NCI-H2081 (cell line): Measurements from ENCODE around the gene CREB5.

Source experiments
- DNase-seq, 2 experiments: peaks; one replicate each; lab custom pipeline; 2025; lab: John Stamatoyannopoulos, UW

CREB5 gene

DNA sequence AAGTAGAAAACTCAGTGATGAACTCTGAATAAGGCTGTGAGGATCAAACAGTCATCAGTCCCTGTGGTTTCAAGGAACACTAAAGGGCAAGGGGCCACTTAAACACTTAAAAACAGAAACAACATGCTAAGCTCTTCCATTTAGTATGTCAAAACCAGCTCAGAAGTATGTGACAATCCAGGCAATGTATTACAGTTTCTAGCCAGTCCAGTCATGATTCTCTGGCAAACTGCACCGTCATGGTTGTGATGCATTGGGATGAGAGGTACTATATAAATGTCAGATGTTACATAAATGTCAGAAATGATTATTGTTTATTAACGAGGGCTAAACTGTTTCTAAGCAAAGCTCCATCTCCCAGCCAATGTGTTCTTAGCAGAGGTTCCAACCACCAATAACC is 4.7 kb upstream of the CREB5 start:
- DNase-seq = no peak

DNA sequence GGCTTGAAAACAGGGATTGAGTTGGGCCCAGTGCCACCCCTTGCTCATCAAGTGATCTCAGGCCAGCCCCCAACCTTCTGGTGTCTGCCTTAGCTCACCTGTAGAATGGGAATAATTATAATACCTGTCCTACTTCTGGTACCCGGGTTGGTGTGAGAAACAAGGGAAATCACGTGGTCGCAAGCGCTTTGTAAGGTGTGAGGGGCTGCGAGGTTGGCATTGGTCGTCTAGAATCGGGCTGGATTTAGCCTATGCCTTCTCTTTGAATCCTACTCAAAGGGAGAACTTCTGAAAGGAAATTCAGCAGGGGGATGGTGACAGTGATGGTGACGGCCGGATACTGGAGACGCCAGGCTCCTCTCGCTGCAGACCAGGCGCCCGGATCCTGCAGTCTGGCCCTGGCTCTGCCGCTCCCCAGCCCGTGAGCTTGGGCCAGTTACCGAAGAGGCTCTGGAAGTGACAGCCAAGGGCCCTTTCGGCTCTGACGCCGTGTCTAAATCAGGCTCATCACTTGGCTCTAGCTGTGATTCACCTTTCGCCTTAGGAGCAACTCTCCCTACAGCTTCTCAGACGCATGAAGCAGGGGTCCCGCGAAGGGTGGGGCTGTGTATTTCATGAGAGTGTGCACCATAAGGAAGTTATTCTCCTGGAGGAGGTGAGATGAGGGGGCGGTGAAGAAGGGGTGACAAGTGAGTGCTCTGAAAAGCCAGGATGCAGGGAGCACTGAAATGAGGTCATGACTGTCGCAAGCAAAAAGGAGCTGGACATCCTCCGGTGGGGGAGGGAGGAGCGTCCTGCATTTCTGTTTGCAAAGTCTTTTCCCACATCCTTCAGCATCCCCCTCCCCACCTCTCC is 4.0 kb upstream of the CREB5 start:
- DNase-seq = no peak

DNA sequence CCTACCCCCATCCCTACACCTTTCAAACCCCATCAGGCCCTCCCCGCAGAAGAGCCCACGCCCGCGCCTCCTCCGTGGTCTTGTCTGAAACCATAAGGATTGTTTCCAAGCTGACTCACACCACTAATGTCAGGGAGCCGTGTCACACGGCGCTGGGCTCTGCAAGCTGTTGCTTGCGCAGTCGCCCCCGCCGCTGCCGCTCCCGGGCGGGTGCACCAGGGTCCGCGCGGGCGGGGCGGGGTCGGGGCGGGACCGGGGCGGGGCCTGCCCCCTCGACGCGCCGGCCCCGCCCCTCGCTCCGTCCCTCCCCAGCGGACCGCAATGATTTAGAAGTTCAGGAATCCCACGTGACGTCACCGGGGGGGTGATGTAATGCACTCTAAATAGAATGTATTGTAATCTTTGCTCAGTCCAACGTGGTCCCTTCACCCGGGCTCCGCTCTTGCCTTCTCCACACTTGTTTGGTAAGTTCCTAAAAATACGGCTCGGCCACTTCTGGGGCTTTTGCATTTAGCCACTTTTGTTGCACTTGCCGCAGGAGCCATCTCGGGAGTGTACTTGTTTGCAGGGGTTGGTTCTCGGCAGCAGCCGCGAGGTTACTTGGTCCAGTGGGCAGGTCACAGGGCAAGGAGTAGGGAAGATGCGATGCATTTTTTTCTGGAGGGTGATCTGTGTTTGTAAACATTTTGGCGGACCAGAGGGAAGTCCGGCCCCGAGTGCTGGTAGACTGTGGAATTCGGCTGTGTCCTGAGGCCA is 3.2 kb upstream of the CREB5 start:
- peak; percentile 65 to 67 for DNase-seq

DNA sequence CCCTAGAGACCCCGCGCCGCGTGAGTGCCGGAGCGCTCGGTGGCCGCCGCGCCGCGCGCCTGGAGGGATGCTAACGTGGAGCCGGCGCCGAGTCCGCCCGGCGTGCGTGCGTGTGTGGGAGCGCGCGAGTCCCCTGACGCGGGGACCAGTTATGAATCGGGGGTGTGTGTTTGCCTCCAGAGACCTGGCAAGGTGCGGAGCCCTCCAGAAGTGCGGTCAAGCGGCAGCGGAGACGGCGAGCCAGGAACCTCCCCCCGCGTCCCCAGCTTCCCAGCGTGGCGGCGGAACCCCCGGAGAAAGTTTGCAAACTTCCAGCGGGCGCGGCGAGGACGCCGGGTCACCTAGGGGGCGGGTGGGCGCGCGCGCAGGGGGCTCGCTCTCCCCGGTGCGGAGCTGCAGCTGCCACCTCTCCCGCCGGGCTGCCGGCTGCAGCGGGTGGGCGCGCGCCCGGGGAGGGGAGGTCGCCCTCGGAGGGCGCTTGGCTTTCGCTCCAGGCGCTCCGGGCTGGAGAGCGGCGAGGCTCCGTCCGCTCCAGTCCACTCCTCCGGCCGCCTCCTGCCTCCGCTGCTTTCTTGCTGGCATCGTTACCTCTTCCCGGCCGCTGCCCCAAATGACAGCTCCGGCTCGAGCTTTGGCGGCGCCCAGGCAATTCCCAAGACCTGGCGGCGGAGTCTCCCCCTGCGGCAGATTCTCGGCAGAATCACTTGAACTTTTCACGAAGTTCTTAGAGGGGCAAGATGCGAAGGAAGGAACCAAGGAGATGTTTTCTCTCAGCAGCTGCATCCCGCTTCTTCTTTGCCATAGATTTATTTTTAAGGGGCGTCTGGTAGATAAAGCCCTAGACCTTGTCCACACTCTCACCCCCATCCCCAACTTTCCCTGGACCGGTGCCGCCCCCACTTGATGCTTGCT is 2.3 kb upstream of the CREB5 start:
- DNase-seq = peak in 1 of 2 experiments; percentile 8

DNA sequence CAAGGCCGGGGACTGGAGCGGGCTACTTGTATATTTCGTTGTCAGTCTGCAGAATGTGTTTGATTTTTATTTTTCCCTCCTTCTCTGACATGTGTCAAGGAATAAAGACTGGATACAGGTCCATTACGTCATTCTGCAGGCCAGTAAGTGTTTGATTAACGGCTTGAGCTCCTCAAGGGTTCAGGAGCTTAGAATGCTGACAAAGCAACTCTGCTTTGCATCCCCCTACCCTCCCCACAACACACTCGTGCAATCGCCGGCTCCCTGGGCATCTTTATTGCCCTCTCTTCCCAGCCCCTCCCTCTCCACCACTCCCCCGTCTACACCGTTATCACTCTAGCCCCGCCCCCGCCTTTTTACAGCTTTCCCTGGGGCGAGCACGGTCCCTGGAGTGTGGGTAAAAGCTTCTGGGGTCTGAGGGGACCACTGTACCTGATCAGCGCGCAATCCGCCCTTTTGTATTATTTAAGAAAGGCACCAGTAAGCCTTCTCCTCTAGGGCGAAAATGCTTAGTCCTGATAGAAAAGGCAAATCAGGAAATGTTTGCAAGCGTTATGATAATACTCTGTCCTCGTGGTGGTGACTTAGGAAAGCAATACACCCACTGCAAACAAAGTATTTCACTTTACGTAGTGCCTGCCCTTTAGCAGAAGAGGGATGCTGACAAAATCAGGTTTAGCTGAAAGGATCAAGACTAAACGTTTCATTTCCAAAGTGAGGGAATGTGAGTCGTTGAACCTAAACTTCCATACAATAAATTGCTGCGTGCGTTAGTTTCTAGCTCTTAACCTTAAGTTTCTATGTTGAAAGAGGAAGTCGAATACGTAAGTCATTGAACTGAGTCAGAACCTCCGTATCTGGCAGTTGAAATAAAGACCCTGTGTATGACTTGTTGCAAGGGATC is 1.4 kb upstream of the CREB5 start:
- no peak for DNase-seq

DNA sequence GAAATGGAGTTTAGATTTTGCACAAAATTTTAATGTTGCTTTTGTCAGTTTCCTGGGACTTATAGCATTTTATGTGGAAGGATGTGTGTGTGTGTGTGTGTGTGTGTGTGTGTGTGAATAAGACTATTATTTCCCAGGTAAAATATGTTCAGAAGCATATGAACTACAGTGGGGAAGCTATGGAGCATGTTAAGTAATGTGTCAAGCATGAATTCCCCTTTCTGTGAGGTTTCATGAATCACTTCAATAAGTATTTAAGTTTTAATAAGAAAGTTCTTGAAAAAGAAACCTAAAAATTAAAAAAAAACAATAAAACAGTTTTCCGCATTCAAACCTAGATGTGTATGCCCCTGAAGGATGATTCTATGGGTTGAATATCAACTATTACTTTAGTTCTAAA is 693 bp downstream of the CREB5 start:
- no peak for DNase-seq

DNA sequence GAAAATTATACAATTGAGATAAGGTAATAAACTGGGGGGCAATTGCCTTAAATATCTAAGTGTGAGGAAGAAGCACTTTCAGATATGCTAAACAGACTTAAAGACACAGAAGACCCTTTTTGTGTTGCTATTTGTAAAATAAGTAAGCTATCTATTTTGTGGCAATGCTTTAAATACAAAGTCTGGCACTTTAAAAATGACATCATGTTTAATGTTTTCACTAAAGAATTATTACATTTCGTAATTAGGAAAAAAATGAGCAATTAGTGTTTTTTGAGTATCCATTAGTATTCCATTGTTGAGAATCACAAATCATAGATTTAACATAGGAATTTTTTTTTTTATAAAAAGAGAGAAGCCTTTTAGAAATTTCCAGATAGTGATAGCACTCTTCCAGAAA is 2.1 kb downstream of the CREB5 start:
- DNase-seq = no peak

DNA sequence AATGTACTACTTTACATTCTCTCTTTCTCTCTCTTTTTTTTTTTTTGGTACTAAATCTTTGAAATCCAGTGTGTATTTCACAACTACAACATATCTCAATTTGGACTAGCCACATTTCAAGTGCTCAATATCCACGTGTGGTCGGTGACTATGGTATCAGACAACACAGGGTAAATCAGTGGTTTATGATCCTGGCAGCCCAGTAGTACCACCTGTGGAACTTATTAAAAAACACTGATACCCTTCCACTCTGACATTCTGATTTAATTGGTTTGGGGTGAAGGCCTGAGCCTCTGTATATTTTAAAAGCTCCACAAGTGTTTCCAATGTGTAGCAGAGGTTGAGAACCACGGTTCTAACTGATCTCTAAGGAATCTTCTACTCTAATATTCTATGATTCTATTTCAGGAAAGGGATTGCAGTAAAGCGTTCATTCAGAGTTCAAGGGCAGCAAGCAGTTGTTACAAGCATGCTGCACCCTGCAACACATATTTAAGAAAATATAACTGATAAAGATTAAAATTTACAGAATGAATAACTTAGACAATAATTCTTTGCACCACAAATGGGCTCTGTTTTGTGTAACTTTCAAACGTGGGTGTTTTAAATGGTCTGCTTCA is 5.1 kb downstream of the CREB5 start:
- DNase-seq = no peak

DNA sequence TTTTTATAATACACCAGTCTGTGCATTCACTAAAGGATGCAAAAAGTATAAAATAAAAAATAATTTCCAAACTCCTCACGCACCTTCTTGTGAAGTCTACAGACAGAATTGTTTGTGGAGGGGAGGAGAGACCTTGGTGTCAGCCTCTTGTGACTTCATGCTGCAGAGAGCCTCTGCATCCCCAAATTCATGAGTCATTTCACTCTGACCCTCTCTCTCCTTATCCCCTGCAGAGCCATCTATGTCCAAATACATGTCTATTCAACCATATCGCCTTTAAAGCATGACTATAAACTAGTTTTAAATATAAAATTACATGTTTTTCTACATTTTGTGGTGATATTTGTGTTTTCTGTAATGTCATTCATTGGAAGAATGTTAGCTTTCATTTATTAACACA is 6.0 kb downstream of the CREB5 start:
- DNase-seq = no peak

DNA sequence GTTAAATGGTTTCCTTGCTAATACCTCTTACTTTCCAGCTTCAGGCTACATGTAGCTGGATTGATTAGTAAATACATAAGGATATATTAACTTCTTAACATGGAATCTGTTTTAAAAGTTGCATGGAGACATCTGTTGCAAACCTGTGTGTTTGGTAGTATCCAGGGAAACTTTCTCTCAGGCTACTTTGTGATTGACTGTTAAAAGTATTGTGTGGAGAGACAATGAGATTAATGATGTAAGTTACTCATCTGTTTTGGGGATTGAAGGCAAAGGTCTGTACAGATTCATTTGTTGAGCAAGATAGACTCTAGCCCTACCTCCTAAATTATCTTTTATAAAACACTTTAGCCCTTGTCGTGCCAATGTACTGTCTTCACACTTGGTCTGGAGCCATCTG is 6.6 kb downstream of the CREB5 start:
- no peak for DNase-seq

DNA sequence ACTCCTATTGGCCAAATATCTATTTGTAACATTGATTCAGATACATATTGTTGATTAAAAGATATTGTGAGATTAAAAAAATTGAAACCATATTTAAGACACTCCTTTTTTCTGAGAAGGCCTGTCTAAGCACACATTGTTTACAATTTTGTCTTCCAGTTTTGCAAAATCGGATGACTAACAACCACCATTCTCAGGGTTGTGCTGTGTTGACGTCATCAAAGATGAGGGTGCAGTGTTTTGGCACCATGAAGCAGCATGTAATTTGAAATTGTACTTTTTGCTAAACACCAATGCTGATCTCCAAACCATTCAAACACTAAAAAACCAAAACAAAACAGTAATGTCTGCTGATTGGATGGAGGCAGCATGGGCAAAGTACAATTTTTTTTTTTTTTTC is 7.4 kb downstream of the CREB5 start:
- DNase-seq = no peak

DNA sequence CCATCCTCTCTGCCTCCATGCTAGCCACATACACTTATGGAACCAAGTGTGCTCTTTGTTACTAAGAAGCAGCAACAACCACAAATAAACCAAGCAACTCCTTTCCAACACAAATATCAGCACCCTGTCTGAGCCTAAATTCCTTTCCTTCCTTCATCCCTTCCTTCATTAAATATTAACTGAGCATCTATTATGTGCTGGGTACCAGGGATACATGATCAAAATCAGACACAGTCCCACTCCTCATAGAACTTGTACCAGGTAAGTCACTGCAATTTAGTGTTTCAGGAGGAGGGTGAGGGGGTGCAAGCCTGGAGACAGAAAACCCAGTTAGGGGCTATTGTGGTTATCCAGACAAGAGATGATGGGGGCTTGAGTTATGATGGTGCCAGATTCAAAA is 10.8 kb downstream of the CREB5 start:
- DNase-seq = no peak

DNA sequence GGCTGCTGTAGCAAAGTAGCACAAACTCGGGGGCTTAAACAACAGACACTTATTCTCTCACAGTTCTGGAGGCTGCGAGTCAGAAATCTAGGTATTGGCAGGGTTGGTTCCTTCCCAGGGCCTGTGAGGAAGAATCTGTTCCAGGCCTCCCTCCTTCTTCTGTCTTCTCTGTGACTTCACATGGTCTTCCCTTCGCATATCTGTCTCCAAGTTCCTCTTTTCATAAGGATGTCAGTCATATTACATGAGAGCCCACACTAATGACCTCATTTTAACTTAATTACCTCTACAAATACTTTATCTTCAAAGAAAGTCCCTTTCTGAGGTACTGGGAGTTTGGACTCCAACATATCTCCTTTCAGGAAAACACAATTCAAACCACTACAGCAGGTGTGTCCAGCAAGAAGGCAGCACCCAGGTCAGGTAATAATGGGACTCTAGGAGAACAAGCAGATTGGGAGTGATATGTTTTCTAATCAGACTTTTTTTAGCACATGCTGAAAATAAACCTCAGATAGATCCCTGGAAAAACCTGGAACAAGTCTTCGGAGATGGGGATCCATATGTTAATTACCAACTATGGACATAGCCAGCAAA is 11.7 kb downstream of the CREB5 start:
- no peak for DNase-seq

DNA sequence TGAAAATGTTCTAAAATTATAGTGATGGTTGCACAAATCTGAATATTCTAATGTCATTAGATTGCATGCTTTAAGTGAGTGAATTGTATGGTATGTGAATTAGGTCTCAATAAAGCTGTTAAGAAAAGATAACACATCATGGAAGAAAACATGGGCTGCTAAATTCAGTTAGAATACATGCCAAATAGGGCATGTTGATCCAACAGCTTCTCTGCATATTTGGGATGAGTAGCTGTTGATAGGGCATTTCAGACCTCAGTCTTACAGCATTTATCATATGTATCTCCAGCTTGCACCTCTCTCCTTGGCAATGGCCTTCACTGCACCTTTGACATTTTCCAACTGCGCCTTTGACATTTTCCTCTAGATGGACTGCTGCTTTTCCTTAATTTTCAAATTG is 13.2 kb downstream of the CREB5 start:
- no peak for DNase-seq

DNA sequence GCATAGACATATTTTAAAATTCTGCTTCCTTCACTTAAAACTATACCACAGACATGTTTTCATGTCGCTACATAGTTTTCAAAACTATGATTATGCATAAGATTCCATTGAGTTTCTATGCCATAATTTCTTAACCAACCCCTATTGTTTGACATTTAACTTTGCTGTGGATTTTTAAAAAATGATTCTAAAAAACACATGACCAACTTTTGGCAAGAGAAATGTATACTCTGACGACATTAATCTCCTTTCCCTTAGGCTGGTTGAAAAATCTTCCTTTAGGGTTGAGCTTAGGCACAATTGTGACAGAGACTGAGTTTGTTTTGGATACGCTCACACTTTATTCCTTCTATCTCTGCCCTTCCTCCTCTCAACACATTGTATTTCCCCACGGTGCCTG is 14.9 kb downstream of the CREB5 start:
- DNase-seq = no peak

DNA sequence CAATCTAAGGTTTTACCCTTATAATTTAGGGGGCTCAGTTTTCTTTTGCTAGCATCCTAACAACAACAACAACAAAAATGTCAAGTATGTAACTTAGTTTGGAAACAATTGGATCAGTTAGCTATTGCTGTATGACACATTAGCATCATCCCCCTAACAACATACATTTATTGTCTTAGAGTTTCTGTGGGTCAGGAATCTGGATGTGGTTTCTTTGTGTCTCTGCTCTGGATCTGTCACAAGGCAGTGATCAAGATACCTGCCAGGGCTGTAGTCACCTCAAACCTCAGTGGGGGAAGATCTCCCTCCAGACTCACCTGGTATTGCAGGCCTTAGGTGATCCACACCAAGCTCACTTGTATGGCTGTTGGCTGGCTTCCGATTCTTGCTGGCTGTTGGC is 18.3 kb downstream of the CREB5 start:
- no peak for DNase-seq

DNA sequence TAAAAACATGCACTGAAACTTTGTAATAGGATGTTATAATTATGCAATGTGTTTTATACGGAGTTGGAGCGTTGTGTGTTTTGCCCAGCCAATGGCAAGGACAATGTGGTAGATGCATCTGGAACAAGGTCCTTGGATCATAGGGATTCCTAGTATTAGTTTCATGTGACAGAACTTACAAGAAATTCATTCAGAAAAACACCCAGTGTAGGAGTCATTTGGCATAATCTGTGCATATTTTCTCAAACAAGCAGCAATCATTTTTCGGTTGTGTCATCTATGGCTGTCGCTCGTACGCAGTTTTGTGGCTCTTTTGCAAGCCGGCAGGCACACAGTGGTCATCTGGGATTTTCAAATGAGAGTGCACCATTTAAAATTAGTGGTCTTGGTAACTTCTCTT is 19.8 kb downstream of the CREB5 start:
- no peak for DNase-seq

DNA sequence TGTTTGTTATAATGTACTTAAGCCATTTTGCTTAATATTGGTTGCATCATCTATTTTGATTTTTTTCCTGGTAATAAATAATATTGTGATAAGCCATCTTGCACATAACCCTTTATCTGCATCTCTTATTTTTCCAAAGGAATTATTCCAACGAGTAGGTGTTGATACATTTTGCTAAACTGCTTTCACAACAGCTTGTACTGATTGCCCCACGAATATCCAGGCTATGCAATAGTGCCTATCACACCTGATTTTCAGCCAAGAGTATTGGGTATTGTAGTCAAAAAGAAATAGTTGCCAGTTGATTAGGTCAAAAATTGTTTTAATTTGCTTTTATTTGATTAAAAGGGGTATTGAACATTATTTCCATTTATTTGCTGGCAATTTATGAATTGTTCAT is 20.7 kb downstream of the CREB5 start:
- DNase-seq = no peak

DNA sequence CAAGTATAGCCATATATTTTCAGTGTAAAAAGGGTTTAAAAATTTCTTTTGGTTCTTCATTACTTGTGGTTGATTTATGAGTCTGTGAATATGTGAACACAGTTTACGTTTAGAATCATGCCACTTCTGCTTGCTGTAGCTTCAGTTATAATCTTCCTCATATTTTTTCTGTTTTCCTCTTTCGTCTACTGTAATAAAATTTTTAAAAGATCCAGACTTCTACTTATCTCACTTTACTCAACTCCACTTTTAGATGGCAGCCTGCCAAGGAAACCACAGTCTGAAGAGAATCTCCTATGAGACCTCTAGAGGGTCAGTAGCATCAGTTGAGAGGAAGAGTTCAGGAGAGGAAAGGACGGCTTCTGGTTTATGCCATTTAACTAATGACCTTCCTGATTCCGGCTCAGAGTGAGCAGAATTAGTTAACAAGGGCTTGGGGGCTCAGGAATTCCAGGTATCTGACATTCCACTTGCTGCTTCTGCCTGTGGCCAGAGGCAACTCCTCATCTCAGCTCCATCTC is 21.4 kb downstream of the CREB5 start:
- no peak for DNase-seq

DNA sequence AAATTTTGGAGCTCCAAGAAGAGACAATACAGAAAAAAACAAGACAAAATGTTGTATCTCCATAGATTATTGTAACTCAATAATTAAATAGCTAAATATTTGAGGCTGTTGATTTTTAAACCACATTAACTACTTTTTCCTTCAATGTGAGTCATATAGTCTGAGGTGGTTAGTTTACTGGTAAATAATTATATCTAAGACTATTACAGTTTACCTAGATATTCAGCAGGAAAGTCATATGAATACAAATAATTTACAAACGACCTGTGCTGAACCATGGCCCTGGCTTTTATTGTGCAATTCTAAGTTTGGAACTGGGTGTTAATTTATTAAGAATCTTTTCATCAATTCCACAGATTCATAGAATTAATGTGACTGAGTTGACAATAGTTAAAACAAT is 22.2 kb downstream of the CREB5 start:
- DNase-seq = no peak
